Subcutaneous abdominal adipose tissue (tissue), 5 donors: Measurements from ENCODE around the gene NAV1.
"Not testable (repeated sequence)": the region's sequence is repeated elsewhere in the genome, so short reads cannot be mapped to it uniquely, and the experiment has no call there.

ENCODE experiments used
- H3K27ac ChIP-seq: one replicate; pipeline ENCODE4 v1.7.0; 2013; ENCODE audit warnings: low read depth, mild to moderate bottlenecking, inconsistent platforms, low read length, moderate library complexity
- H3K27me3 ChIP-seq, 5 donors: one replicate each; pipeline ENCODE4 v1.7.0; 2013; ENCODE audit warnings: low read length in 5 of 5, inconsistent platforms in 1 of 5; ENCODE audit not compliant: control insufficient read depth in 5 of 5, insufficient read depth in 4 of 5
- H3K36me3 ChIP-seq, 5 donors: one replicate each; pipeline ENCODE4 v1.7.0; 2013; ENCODE audit warnings: low read length in 5 of 5; ENCODE audit not compliant: control insufficient read depth in 5 of 5, insufficient read depth in 5 of 5
- H3K4me1 ChIP-seq, 5 donors: one replicate each; pipeline ENCODE4 v1.7.0; 2013; ENCODE audit warnings: low read length in 5 of 5, mild to moderate bottlenecking in 3 of 5, moderate library complexity in 1 of 5; ENCODE audit not compliant: control insufficient read depth in 5 of 5, insufficient read depth in 5 of 5
- H3K4me3 ChIP-seq, 5 donors: one replicate each; pipeline ENCODE4 v1.7.0; 2013; ENCODE audit warnings: low read length in 5 of 5, low read depth in 1 of 5
- H3K9ac ChIP-seq, 5 donors: one replicate each; pipeline ENCODE4 v1.7.0; 2013; ENCODE audit warnings: low read length in 5 of 5, mild to moderate bottlenecking in 4 of 5, moderate library complexity in 3 of 5
- H3K9me3 ChIP-seq, 5 donors: one replicate each; pipeline ENCODE4 v1.7.0; 2013; ENCODE audit warnings: low read length in 5 of 5; ENCODE audit not compliant: control insufficient read depth in 5 of 5
- donor health status: healthy.
- donor health status: healthy.
- donor health status: healthy.
- donor health status: healthy.
- donor health status: healthy.

Gene NAV1

DNA sequence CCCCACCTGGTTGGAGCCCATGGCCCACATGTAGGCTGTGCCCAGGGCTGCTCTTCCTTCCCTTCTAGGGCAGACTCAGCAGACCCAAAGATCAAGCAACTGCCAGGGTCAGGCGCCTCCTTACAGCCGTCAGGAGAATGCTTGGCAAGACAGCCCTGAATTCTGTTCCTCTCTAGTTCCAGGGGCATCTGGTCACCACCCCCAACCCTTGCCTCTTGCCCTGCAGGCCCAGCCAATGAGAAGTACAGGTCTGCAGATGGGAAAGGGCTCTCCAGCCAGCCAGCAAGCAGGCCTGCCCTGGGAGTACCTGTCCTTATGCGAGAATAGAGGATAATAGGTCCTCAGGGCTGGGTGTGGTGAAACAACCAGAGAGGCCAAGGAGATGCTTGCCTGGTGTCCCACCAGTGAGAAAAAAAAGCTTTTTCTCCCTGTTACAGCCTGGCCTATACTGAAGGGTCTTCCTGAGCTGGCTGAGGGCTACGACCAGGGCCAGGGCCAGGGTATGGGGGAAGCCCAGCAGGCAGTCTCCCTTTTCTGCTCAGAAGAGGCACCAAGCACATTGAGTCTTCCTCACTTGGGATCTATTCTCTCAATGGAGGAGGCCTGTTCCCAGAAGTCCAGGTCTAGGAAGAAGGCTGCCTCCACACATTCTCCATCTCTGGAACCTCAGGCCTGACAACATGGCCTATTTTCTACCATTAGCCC is 31.4 kb downstream of the NAV1 start:
- peaks cover 0 to 2% (median 0%) of the 10 kb centered on the region in 5 donors for H3K27me3 ChIP-seq
- peaks cover 3 to 72% (median 24%) of the 10 kb centered on the region in 5 donors for H3K4me1 ChIP-seq
- H3K9me3 ChIP-seq, result no peaks in the 10 kb centered on the region
- H3K27ac ChIP-seq, result no peak overlapping the region
- no peaks in the 10 kb centered on the region for H3K36me3 ChIP-seq
- no peak overlapping the region for H3K9ac ChIP-seq
- no peak overlapping the region for H3K4me3 ChIP-seq

DNA sequence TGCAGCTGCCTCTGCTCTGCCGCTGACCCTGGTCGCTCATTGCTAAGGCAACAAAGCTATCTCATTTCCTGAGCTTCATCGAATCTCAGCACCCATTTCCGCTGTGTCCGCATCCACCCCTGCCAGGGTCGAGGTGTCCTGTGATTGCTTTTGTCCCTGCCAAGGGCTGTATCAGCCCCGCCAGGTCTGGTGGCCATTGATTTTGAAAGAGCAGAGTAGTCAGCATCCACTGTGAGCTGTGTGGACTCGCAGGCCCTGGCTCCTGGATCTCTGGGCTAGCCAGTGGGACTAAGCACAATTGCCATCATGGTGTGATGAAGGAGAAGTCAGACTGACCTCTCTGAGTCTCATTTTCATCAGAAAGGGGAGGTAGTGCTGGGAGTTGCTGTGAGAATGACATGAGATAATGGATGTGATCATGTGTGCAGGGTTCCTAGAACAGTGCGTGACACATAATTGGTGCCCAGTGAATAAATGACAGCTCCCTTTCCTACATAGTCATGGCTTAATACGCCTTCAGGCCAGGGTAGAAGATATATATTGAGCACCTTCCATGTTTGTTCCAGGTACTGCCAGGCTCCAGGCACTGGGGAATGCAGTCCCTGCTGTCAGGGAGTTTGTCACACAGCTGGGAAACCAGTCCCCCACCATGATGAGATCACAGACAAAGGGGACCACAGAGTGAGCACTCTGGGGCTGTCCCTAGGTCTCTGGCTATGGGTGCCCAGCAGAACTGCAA is 32.1 kb downstream of the NAV1 start:
- Histone ChIP-seq H3K9me3 (no peaks in the 10 kb centered on the region), H3K9ac (no peak overlapping the region), H3K4me1 (peaks cover 0 to 65% (median 19%) of the 10 kb centered on the region in 5 donors), H3K36me3 (no peaks in the 10 kb centered on the region), H3K27me3 (peaks cover 0 to 2% (median 0%) of the 10 kb centered on the region in 5 donors), H3K4me3 (no peak overlapping the region), H3K27ac (no peak overlapping the region)

DNA sequence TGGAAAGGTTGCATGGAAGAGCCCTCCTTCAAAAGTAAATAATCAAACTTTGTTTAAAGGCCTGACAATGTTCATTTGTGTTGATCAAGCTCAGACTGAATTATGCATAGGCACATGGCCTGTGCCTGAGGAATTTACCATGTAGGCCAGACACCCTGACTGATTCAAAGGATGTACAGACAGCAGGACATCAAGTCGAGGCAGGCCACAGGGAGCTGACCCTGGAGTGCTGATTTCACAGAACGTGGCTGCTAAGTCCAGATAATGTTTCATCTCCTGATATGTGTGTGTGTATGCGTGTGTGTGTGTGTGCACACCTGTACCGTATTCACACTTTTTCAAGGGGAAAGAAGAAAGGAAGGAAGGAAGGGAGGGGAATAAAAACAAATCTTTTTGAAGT is 34.1 kb downstream of the NAV1 start:
- no peaks in the 10 kb centered on the region for H3K36me3 ChIP-seq
- H3K27ac ChIP-seq, result no peak overlapping the region
- H3K4me1 ChIP-seq, result peaks cover 0 to 47% (median 14%) of the 10 kb centered on the region in 5 donors

DNA sequence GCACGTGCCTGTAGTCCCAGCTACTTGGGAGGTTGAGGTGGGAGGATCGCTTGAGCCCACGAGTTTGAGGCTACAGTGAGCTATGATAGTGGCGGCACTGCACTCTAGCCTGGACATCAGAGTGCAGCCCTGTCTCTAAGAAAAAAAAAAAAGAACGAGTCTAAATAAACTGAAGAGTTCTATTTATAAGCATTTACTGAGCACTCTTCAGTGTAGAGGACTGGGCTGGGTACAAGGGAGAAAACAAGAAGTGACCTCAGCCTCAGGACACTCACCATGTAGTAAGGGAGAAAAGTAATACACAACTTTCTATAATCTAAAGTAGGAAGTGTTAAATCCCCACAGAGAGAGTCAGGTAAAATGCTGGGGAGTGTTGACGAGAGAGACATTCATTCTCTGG is 35.0 kb downstream of the NAV1 start:
- Histone ChIP-seq H3K4me1 (peaks cover 0 to 38% (median 6%) of the 10 kb centered on the region in 5 donors), H3K9ac (no peak overlapping the region), H3K27ac (no peak overlapping the region)

More for the DNA sequence above, 34.1 kb downstream of the NAV1 start:
- Histone ChIP-seq H3K4me3 (no peak overlapping the region), H3K9me3 (no peaks in the 10 kb centered on the region), H3K9ac (no peak overlapping the region), H3K27me3 (no peaks in the 10 kb centered on the region)

DNA sequence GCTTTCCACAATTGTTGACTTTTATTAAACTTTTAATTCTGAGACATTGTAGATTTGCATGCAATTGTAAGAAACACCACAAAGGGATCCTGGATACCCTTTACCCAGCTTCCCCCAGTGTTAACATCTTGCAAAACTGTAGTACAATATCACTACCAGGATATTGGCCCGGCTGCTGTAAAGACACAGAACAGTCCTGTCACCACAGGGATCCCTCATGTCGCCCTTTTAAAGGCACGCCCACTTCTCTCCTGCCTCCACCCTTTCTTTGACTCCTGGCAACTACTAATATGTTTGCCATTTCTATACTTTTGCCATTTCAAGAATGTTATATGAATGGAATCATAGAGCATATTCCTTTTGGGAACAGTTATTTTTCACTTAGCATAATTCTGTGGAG is 37.0 kb downstream of the NAV1 start:
- no peaks in the 10 kb centered on the region for H3K9me3 ChIP-seq

More for the DNA sequence above, 35.0 kb downstream of the NAV1 start:
- no peak overlapping the region for H3K4me3 ChIP-seq
- H3K36me3 ChIP-seq, result no peaks in the 10 kb centered on the region
- no peaks in the 10 kb centered on the region for H3K9me3 ChIP-seq
- no peaks in the 10 kb centered on the region for H3K27me3 ChIP-seq

DNA sequence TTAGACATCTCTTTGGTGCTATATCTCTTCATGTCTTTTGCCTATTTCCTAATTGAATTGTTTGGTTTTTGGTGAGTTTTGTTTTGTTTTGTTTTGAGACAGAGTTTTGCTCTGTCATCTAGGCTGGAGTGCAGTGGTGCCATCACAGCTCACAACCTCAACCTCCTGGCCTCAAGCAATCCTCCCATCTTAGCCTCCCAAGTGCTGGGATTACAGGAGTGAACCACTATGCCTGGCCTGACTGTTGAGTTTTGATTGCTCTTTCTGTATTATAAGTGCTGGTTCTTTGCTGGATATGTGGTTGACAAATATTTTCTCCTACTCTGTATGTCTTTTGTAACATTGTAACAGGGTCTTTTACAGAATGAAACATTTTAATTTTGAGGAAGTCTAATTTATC is 38.0 kb downstream of the NAV1 start:
- Histone ChIP-seq H3K27ac (no peak overlapping the region), H3K4me1 (peaks cover 0 to 14% (median 0%) of the 10 kb centered on the region in 5 donors), H3K9ac (no peak overlapping the region), H3K4me3 (no peak overlapping the region), H3K9me3 (no peaks in the 10 kb centered on the region), H3K27me3 (no peaks in the 10 kb centered on the region), H3K36me3 (no peaks in the 10 kb centered on the region)

More for the DNA sequence above, 37.0 kb downstream of the NAV1 start:
- H3K4me1 ChIP-seq, result peaks cover 0 to 18% (median 0%) of the 10 kb centered on the region in 5 donors
- no peaks in the 10 kb centered on the region for H3K27me3 ChIP-seq
- H3K36me3 ChIP-seq, result no peaks in the 10 kb centered on the region
- no peak overlapping the region for H3K27ac ChIP-seq
- H3K4me3 ChIP-seq, result no peak overlapping the region
- no peak overlapping the region for H3K9ac ChIP-seq

DNA sequence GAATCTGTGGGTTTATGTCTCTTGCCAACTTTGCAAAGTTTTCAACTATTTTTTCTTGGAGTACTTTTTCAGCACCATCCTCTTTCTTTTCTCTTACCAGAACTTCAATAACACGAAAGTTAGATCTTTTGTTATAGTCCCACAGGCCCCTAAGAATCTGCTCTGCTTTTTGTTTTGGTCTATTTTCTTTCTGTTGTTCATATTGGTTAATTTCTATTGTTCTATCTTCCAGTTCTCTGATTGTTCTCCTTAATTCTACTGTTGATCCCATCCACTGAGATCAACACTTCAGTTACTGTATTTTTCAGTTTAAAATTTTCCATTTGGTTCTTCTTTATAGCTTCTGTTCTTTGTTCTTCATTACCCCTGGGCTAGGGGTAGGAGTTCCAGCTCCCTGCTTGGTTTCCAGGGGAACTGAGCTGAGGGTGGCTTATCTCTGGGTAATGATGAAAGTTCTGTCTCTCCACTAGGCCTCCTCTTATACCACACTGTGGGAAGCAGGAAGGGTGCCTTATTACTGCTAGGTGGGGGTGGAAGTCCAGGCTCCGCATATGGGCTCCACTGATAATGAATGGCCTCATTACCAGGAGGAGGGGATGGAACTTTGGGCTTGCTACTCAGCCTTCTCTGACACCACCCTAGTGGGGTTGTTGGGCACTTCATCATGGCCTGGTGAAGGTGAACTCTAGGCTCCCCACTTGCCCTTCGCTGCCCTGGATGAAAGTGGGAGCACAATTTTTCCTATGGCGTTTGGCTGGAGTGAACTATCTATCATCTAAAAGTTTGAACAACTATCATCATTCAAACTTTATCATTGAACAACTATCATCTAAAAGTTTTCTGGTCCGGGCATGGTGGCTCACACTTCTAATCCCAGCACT is 39.3 kb downstream of the NAV1 start:
- no peak overlapping the region for H3K4me3 ChIP-seq

DNA sequence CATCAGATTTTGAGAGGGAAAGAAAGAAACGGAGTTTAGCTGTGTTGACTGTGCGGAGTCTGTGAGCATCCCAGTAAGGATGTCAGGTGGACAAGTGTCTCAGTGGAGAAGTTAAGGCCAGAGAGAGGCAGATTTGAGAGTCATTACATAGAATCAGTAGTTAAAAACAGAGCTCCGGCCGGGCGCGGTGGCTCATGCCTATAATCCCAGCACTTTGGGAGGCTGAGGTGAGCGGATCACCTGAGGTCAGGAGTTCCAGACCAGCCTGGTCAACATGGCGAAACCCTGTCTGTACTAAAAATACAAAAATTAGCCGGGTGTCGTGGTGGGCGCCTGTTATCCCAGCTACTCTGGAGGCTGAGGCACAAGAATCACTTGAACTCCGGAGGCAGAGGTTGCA is 42.4 kb downstream of the NAV1 start:
- H3K36me3 ChIP-seq, H3K27me3 ChIP-seq, H3K27ac ChIP-seq, H3K9ac ChIP-seq, H3K9me3 ChIP-seq, H3K4me3 ChIP-seq: not testable (repeated sequence)
- peaks cover 0 to 30% (median 10%) of the 10 kb centered on the region in 5 donors for H3K4me1 ChIP-seq

More for the DNA sequence above, 39.3 kb downstream of the NAV1 start:
- Histone ChIP-seq H3K4me1 (peaks cover 0 to 19% (median 10%) of the 10 kb centered on the region in 5 donors), H3K27me3 (no peaks in the 10 kb centered on the region), H3K9ac (no peak overlapping the region), H3K27ac (no peak overlapping the region), H3K9me3 (no peaks in the 10 kb centered on the region), H3K36me3 (no peaks in the 10 kb centered on the region)

DNA sequence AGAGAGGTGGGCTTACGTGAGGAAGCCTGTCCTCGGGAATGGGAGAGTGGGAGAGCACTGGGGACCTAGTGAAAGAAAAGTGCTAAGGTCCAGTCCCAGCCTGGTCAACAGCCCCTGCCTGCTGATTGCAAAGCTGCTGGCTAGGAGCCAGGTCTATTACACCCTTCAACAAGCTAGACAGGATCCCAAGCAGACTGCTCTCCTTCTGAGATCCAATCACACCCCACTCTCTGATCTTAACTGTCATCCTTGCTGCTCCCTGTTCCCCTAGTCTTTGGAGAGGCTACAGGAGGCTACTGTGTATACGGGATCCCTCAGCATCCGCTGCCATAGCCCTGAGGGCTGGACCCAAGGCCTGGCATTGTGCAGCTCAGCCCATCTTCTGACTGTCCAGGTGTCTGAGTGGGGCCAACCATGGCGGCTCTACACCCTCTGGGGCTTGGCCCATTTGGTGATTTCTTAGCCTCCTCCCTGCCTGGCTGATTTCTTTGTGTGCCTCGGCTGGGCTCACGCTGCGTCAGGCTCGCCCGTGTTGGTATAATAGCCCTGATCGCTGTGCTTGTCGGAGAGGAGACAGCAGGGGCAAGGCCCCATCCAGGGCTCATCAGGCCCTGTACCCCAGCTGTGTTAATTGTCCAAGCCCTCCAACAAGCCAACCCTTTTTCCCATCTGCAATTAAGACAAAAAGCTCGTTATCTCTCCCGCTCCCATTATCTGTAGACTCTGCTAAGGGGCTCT is 43.9 kb downstream of the NAV1 start:
- no peaks in the 10 kb centered on the region for H3K36me3 ChIP-seq
- no peak overlapping the region for H3K9ac ChIP-seq
- H3K4me1 ChIP-seq, result peaks cover 0 to 30% (median 10%) of the 10 kb centered on the region in 5 donors
- no peak overlapping the region for H3K4me3 ChIP-seq
- H3K27ac ChIP-seq, result no peak overlapping the region
- no peaks in the 10 kb centered on the region for H3K27me3 ChIP-seq
- no peaks in the 10 kb centered on the region for H3K9me3 ChIP-seq
